Renal cortical epithelial cell (primary cell): Measurements from ENCODE around the gene BAAT. TPM values are rescaled to one million over a fixed set of nuclear protein-coding genes. Genes with fewer than 3 reads are reported as not detected.
"Not testable (repeated sequence)": the region's sequence is repeated elsewhere in the genome, so short reads cannot be mapped to it uniquely, and the experiment has no call there.

Experiments
- DNase-seq: peaks from one replicate; pipeline ENCODE4 v3.0.0-alpha.2; 2011; ENCODE audit warnings: low read depth
- total RNA-seq: library from RNA; depleted of rRNA; stranded (reverse); fragments of >200 nt; gene quantifications from 2 replicates; pipeline ENCODE4 v1.2.3, GENCODE V29; 2014

Gene BAAT
- 0.94 and 1.6 TPM in 2 replicates for total RNA-seq

GRCh38 chr9:101384873-101385536 is at the start of gene BAAT:
Gene BAAT, minus strand, starts transcription at chr9:101385006. Its CDS starts 13,602 bp downstream, at chr9:101371404.
- not testable (repeated sequence) for DNase-seq

GRCh38 chr9:101433229-101433628 is 48.4 kb upstream of the BAAT start:
- no peak for DNase-seq

- DNase-seq: no peak
Measured at GRCh38 chr9:101432740-101433139, 47.9 kb upstream of the BAAT start.

- DNase-seq: no peak
Measured at GRCh38 chr9:101432171-101432570, 47.4 kb upstream of the BAAT start.

- DNase-seq: no peak
Measured at GRCh38 chr9:101429736-101430135, 44.9 kb upstream of the BAAT start.

GRCh38 chr9:101428909-101429308 is 44.1 kb upstream of the BAAT start:
- DNase-seq: no peak

- DNase-seq: peak; percentile 74
Measured at GRCh38 chr9:101427957-101428655, 43.3 kb upstream of the BAAT start.

- DNase-seq: no peak
Measured at GRCh38 chr9:101427358-101427757, 42.6 kb upstream of the BAAT start.

- DNase-seq: no peak
Measured at GRCh38 chr9:101421653-101422065, 36.9 kb upstream of the BAAT start.

- DNase-seq: no peak
Measured at GRCh38 chr9:101419863-101420262, 35.1 kb upstream of the BAAT start.

GRCh38 chr9:101418518-101419430 is 34.0 kb upstream of the BAAT start:
- DNase-seq: no peak

- no peak for DNase-seq
Measured at GRCh38 chr9:101417977-101418376, 33.2 kb upstream of the BAAT start.

- no peak for DNase-seq
Measured at GRCh38 chr9:101417389-101417788, 32.6 kb upstream of the BAAT start.

- DNase-seq: no peak
Measured at GRCh38 chr9:101415578-101415977, 30.8 kb upstream of the BAAT start.

- no peak for DNase-seq
Measured at GRCh38 chr9:101414839-101415238, 30.0 kb upstream of the BAAT start.

- DNase-seq: no peak
Measured at GRCh38 chr9:101409079-101409477, 24.3 kb upstream of the BAAT start.

- no peak for DNase-seq
Measured at GRCh38 chr9:101408374-101409078, 23.7 kb upstream of the BAAT start.

- DNase-seq: no peak
Measured at GRCh38 chr9:101403516-101404285, 18.9 kb upstream of the BAAT start.

- DNase-seq: no peak
Measured at GRCh38 chr9:101400120-101400519, 15.3 kb upstream of the BAAT start.

GRCh38 chr9:101399643-101399970 is 14.8 kb upstream of the BAAT start:
- no peak for DNase-seq
